GM21717 (cell line): ENCODE data around the gene PHACTR1.

Experiments
- ATAC-seq: cut with Tn5 transposase; IDR thresholded peaks from one replicate; pipeline ENCODE4 v1.9.1; 2021; ENCODE audit warnings: mild to moderate bottlenecking, moderate library complexity; ENCODE audit not compliant: unreplicated experiment

PHACTR1 gene

DNA sequence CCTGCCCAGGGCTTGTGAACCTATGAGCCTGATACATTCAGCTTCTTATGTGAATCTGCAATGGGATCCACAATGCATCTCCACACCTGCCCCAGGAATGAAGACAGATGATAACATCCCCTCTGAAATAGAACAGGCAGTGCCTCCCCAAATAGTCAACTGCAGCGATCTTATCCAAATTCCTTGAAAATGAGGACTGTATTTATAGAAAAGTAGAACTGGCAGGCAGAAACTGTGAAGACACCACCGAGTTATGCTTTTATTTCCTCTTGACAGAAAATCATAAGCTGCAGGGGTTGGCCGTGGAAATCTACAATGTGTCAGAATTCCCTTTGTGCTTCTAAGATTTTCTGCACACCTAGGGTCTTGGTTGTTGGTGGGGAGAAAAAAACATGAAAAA lies 341.5 kb downstream of the PHACTR1 start:
- no peak for ATAC-seq

DNA sequence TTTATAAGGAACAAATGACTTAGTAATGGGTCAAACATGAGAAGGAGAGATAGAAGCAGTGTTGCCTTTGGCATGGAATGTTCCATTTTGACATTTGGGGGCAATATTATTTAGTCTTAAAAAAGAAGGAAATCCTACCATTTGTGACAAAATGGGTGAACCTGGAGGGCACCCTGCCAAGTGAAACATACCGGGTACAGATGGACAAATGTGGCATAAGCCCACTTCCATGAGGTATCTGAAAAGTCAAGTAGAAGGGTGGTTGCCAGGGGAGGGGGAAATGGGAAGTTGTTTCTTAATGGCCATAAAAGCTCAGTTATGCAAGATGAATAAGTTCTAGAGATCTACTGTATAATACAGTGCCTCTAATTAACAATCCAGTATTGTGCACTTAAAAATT lies 342.5 kb downstream of the PHACTR1 start:
- no peak for ATAC-seq

DNA sequence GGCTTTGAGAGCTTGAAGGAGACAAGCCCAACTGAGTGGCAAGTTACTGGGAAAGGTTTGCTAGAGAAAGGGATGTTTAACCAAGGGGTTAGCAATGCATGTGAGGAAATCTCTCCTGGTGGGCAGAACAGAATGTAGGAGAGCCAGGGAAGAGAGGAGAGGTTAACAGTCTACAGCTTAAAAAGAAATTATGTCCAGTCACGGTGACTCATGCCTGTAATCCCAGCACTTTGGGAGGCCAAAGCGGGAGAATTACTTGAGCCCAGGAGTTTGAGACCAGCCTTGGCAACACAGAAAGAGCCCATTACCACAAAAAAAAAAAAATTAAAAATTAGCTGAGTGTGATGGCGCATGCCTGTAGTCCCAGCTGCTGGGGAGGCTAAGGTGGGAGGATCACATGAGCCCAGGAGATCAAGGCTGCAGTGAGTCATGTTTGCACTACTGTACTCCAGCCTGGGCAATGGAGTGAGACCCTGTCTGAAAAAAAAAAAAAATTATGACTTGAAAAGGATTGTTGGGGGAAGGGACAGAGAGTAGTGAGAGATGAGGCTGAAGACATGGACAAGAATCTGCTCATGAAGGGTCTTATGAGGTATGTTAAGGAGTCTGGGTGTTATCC lies 346.8 kb downstream of the PHACTR1 start:
- no peak for ATAC-seq

DNA sequence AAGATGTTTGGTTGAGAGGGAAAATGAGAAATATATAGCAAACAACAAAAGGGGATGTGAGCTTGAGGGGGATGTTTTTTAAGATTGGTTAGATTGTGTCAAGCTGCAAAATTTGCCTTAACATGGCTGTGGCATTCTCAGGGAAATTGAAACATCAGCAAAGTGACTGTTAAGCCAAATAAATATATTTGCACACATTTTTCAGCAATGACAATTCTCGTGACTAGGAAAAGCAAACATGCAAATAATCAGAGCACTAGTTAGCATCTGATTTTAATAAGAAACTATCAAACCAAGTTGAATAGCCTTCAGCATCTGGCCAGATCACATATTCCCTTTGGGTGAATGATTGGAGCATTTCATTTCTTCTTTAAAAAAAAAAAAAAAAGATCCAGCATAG lies 349.0 kb downstream of the PHACTR1 start:
- no peak for ATAC-seq

DNA sequence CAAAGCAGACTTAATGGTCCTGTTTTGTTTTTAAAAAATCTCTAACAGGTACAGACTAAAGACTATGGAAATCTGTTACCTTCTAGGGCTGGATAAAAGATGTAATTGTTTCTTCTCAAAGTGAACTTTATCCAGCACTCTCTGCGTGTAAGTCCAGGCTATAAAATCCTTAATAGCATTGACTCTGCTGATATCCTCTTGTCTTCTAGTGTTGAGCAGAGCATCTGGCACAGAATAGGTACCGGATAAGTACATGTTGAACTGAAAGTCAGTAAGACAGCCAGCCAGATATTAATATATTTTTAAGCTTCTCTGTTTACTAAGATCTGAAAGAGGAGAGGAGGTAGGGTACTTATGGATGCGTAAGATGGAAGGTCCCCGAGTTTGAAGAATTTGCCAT lies 349.5 kb downstream of the PHACTR1 start:
- ATAC-seq, result no peak

DNA sequence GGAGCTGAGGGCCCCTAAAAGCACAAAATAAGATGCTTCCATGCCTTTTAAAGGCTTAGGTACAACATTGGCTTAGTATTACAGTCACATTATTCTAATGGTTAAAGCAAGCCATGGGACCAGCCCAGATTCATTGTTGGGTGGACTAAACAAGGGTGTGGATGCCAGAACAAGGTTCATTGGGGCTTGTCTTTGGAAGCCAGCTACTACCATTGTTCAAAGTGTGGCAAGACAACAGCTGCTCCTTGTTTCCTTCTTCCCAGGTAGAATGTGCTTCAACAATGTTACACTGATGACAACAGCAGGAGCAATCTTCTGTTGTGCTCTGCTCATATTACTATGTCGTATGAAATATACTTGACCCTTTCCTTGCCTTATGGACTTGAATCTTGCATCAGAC lies 350.3 kb downstream of the PHACTR1 start:
- no peak for ATAC-seq

DNA sequence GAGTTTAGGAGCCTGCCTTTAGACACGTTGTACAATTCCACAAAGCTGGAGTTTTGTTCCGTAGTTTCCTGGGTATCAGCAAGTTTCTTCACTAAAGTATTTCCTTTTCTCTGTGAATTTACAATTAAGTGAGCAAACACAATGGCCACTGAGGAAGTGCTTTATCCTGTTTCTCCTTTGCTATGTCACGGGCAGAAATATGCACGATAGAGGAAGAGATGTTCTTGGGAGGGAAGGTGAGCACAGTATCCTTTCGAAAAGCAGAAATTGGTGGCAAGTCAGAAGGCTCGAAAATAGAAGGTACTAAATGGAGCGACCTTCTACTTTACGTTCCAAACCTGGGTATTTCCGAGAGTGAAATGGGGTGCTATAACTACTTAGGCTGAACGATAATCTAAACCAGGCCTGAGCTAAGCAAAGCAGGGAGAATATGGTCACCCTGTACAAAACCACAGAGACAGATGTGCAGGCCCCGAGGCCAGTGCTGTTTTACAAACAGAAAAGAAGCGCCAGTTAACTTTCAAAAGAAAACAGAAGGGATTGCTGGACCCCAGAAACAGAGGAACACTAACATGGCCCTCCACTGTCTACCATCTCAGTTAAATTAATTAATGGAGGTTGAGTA lies 352.1 kb downstream of the PHACTR1 start:
- no peak for ATAC-seq

DNA sequence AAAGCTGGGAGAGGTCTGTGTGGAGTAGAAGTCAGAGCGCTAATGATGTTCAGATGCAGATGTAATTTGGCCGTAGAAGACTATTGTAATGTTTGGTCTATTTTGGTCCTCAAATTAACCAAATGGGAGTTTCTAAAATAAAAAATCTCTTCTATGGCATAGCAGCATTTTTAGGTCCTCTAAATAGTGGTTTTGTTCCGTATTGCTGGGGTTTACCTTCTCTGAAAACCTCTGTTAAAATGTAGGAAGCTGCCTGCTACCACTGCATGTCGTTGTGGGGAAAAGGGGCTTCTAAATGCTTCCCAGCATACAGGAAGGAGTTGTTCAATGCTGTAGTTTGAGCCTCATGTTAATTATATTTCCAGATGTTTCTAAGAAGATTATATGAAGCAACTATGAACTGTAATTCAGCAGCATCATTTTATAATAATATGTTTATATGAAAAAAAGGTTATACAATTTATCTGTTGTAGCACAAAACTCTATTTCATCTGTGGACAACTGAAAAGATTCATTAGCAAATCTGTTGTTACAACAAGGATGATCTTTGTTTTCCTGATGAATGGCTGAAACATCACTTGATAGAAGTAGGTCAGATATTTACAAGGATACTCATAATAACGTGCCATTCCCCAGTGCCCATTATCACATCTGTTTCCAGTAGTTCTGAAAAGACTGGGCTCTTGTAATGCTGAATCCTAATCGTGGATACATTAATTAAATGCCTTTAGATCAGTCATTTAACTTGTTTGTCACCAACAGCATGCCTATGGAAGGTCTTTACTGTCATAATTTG lies 355.2 kb downstream of the PHACTR1 start:
- no peak for ATAC-seq

DNA sequence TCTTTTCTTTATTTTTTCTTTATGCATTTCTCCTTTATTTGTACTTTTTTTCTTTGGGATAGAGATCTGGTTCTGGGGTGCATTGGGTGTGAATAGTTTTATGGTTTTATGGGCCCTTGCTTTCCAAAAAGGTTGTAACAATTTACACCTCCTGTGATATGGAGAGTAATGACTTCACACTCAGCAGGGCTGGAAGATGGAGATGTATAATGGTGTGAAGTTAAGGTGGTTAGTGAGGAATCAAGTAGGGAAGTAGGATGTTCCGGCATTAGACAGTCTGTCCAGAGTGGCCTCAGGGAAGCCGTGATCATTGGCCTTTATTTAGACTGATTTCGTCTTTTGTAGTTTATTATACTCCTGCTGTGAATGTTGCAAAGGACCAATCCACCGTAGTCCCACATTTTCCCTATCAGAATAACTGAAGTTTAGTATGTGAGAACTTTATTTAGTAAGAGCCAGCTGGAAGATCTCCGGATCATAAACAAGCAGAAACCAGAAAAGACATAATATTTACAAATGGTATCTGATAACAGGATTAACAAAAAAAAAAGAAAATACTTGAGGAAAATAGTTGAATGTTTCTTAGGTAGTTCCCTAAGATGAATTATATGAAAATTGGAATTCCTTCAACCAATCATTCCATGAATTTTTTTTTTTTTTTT lies 356.2 kb downstream of the PHACTR1 start:
- no peak for ATAC-seq

DNA sequence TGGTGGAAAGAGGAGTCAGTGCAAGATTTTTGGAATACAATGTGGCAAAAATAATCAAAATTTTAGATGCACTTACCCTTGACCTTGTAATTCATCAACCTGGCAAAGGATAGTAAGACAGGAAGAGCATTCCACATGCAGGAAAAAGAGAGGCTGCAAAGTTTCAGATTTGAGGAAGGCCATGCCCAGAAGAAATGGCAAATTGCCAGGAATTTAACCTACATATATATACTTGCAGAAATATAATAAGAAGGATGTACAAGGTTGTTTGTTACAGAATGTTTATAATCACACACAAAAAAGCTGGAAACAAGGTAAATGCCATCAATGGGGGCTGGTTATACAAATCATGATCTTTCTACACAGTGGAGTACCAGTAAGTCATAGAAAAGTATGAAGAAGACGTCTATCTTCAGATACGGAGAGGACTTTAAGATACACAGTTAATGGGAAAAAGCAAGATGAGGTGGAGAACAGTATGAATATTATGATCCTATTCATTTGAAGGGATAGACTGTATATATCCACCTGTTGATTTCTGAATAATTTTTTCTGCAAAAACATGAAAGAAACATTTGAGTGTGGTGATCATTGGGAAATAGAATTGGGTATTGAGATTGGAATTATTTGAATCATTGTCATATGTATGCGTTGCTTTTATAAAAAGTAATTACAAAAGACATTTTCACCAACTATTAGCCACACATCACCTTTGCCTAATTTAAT lies 358.0 kb downstream of the PHACTR1 start:
- no peak for ATAC-seq

DNA sequence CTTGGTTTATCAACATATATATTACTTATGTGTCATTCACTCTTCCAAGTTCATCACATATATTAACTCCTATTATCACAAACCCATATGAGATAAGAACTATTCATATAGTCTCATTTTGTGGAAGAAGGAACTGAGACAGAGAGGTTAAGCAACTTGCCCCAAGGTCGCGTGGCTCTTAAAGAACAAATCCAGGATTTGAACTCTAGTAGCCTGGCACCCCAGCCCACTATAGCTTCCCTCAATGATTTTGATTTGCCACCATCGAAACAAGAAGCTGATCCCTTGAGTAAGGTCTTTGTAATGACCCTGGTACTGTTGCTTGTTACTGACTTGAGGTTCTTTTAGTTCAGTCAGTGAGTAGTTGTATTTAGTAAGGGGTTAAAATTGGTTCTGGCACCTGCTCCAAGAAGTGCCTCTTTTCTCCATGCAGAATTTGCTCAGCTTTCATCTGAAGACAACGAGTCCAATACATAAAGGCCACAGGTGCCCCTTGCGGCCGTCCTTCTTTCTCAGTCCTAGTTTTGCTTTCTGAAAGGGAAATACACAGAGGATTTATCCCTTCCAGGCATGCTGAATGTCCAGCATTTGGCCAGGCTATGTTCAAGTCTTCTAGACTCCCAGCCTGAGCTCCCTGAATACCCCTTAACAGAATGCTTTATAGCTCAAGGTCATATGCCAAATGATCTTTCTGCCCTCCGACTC lies 358.7 kb downstream of the PHACTR1 start:
- no peak for ATAC-seq

DNA sequence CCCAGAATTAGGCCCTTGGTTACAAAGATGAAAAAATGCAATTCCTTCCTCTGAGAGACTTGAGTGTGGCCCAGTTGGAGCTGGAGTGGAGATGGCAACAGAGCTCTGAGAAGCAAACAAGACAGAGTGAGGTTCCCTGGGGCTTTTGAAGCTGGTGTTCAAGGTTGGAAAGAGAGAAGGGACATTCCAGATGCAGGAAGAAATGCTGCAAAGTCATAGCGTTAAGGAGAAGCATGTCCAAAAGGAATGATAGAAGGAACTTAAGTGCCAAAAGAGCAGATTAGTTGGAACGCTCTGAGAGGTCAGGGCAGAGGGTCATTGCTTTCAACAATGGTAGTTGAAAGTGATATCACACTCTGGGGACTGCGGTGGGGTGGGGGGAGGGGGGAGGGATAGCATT lies 360.0 kb downstream of the PHACTR1 start:
- no peak for ATAC-seq

DNA sequence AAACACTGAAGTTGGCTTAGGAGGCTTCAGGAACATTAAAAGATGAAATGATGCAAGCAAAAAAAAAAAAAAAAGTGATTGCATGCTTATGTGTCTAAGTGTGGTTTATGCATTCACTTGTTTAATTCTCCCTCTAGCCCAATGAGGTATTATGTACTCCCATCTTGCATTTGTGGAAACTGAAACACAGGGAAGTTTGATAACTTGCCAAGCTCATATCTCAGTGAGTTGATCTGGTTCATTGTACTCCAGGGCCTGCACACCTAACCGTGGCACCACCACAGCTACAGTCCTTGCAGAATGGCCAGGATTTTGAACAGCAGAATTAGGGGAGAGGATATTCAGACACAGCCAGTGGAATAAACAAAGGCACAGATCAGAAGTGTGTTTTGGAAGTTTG lies 360.6 kb downstream of the PHACTR1 start:
- ATAC-seq, result no peak

DNA sequence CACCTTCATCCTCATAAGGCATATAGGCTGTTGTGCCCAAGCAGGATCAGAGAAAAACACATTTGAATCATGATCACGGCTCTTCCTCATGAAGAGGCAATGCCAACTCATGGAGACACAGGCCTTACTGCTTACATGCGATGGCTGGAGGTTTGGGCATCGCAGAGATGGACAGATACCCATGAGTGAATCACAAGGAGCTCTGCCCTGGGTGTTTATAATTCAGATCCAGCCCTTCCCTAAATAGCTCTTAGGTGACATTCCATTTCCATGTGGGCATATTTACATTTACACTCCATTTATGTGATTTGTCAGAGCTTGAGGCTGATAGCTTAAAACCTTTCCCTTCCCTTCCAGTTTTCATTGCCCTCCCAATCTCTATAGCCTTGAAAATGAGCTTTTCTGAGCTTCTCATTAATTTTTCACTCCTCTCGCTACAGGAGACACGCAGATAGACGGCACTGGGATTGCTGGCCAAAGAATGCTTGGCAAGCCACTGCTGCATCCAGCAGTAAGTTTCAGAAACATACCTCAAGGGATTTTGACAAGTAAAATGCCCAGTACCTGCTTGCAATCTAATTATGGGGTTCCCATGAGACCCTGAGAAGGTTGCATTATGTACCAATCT lies 362.6 kb downstream of the PHACTR1 start:
- ATAC-seq, result no peak

DNA sequence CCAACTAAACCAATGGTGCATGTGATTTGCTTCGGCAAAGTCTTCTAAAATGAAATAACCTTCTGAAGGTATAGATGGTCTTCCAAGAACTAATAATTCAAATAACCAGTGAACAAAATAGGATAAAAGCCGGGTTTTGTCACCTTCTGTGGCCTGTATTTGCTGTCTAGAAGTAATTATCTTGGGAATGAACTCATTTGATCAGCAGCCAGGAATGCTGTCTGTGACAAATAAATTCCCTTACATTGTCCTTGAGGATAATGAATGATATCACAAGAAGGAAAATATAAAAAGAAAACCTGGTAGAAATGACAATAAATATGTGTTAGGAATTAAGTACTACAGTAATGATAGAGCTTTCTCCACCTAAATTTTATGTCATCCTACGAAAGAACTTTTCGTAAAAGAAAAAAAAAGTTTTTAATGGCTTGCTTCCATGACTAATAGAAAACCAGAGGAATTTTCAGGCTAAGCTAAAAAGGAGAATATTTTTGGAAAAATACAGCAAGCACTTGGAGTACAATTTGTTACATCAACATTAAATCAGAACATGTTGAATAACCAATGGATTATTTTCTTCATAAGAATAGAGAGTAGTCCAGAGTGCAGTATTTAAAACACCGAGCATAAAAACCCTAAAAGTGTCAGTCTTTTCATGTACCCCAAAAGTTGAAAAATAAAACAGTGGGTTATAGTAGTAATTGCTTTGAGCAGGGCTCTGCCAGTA lies 364.1 kb downstream of the PHACTR1 start:
- ATAC-seq, result no peak

DNA sequence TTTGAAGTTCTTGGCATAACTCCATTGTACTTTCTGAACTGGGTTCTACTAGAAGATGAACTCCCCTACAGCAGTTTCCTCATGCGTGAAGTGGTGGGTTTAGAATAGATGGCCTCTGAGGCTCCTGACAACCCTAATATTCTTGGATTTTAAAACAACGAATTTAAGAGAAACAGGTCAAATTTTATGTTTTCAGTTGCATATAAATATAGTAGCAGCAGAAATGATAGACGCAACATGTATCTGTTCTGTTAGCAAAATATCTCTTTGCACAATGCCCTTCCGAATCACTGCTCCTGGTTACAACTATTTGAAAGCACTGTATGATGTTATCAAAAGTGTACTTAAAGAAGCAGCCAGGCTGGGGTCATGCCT lies 364.6 kb downstream of the PHACTR1 start:
- no peak for ATAC-seq

DNA sequence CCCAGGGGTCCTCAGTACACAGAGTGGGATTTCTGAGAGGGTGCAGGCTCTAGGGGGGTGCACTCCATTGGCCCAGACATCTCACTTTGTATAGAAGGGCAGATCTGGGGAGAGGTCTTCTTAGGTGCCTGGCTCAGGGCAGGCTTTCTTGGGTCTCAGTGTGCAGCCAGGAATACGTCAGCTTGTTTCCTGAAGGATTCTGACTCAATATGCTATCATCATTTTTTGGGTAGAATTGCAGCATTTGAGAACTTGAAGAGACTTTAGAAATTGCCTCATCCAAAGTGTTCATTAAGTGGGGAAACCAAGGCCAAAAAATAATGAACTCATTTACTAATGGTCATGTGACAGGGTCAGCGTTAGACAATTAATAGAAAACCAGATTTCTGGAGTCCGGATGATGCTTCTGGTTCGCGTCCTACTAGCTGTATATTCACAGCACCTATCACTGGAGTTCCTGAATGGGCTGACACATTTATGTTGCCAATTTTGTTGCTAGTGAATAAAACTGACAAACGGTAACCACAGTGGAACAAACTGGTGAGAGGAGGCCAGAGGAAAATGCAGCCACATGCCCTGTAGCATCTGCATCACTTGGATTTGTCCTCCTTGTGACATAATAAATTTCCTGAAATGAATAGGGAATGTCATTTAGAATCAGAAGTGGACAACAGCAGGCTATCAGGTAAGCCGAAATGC lies 372.9 kb downstream of the PHACTR1 start:
- ATAC-seq, result no peak

DNA sequence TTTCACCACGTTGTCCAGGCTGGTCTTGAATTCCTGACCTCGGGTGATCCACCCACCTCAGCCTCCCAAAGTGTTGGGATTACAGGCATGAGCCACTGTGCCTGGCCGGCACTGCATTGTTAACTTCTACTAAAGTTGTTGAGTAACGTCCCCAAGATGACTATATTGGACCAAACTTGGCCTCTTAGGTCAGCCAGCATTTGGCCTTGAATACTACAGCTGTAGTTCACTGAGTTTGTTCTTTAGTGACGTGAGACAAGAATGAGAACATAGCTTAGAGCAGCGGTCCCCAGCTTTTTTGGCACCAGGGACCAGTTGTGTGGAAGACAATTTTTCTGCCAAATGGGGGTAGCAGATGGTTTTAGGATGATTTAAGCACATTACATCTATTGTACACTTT lies 374.6 kb downstream of the PHACTR1 start:
- no peak for ATAC-seq
